ENCODE data around the gene S100A10.

- TF ChIP-seq POLR2A (IDR thresholded peaks at IDR 0.05; ENCODE audit: low read length) (no peak), GATA1 (IDR thresholded peaks at IDR 0.05; ENCODE audit: low read depth, low read length) (no peak)
Observed at GRCh38 chr1:151967091-151967490, 26.6 kb downstream of the S100A10 start.
